Lower lobe of right lung (tissue), 2 donors: ENCODE results near the gene ACCSL. TPM values are rescaled to one million over a fixed set of nuclear protein-coding genes. Genes with fewer than 3 reads are reported as not detected.

ENCODE experiments used
- ATAC-seq, 2 donors: fragments of 200-7000 bp; cut with Tn5 transposase; one replicate each; pipeline ENCODE4 v1.9.1; 2020 to 2022; ENCODE audit warnings: mild to moderate bottlenecking in 2 of 2, moderate library complexity in 2 of 2
- DNase-seq: peaks from one replicate; pipeline ENCODE4 v3.0.0-alpha.2; 2020
- H3K27ac ChIP-seq: fragments of 200-600 bp; one replicate; pipeline ENCODE4 v1.8.0; 2022
- H3K27me3 ChIP-seq: fragments of 200-600 bp; one replicate; pipeline ENCODE4 v1.8.0; 2022; ENCODE audit warnings: low read depth
- H3K36me3 ChIP-seq: fragments of 200-600 bp; one replicate; pipeline ENCODE4 v1.8.0; 2022; ENCODE audit warnings: mild to moderate bottlenecking
- H3K4me1 ChIP-seq: fragments of 200-600 bp; one replicate; pipeline ENCODE4 v1.8.0; 2022
- H3K4me3 ChIP-seq: fragments of 200-600 bp; one replicate; pipeline ENCODE4 v1.8.0; 2022; ENCODE audit warnings: mild to moderate bottlenecking
- H3K9me3 ChIP-seq: fragments of 200-600 bp; one replicate; pipeline ENCODE4 v1.8.0; 2022
- CTCF ChIP-seq: fragments of 200-600 bp; IDR thresholded peaks from one replicate; pipeline ENCODE4 v1.8.0; 2022; ENCODE audit warnings: antibody characterized with exemption, mild to moderate bottlenecking
- intact Hi-C: fragments of 100-400 bp; cut with DNase I; formaldehyde crosslinking; loops from one replicate; pipeline ENCODE4 v1.11.0; 2022
- long read RNA-seq: library from polyadenylated mRNA; unstranded; transcript quantifications from one replicate; pipeline ENCODE4 v2.0.0, GENCODE V29; 2021
- total RNA-seq: library from RNA; stranded (reverse); fragmentation: NEBNext Ultra II Directional; extraction: Animal tissue kit (Norgen Biotek cat#: 25700); gene quantifications from one replicate; pipeline ENCODE4 v1.2.1, GENCODE V29; 2021
- donor health status: DM: no; HTN: yes; CAD: no; lungs with severe emphysema.

ACCSL gene
- total RNA-seq, result not detected
- long read RNA-seq, result 0 reads

- no peaks in the 10 kb centered on the region for H3K9me3 ChIP-seq
- no peaks in the 10 kb centered on the region for H3K4me1 ChIP-seq
- H3K27me3 ChIP-seq, result no peaks in the 10 kb centered on the region
- no peaks in the 10 kb centered on the region for H3K36me3 ChIP-seq
- intact Hi-C loops, result no loop called here
- H3K27ac ChIP-seq, result no peak within 1 kb of the TSS
- no peak for ATAC-seq
- H3K4me3 ChIP-seq, result no peak within 1 kb of the TSS
- DNase-seq, result no peak
- no peak for TF ChIP-seq CTCF
These were observed at the start of gene ACCSL for GRCh38 chr11:44047931-44048431. Gene ACCSL, plus strand, starts transcription at chr11:44047981. Its CDS starts 56 bp downstream, at chr11:44048037.

- Histone ChIP-seq H3K4me3 (no peak overlapping the region), H3K36me3 (no peaks in the 10 kb centered on the region), H3K9me3 (no peaks in the 10 kb centered on the region), H3K4me1 (peaks cover 7% of the 10 kb centered on the region), H3K27me3 (no peaks in the 10 kb centered on the region), H3K27ac (no peak overlapping the region)
- ATAC-seq, result no peak
- no peak for TF ChIP-seq CTCF
- intact Hi-C loops, result no loop called here
- no peak for DNase-seq
These were observed 49.5 kb upstream of the ACCSL start for GRCh38 chr11:43998308-43998707.

- H3K4me1 ChIP-seq, result no peaks in the 10 kb centered on the region
- H3K27ac ChIP-seq, result no peak overlapping the region
- H3K27me3 ChIP-seq, result no peaks in the 10 kb centered on the region
- DNase-seq, result no peak
- no peaks in the 10 kb centered on the region for H3K9me3 ChIP-seq
- intact Hi-C loops, result no loop called here
- H3K4me3 ChIP-seq, result no peak overlapping the region
- ATAC-seq, result no peak
- no peak for TF ChIP-seq CTCF
- H3K36me3 ChIP-seq, result no peaks in the 10 kb centered on the region
These were observed 47.0 kb upstream of the ACCSL start for GRCh38 chr11:44000731-44001130.

GRCh38 chr11:44002191-44003093 lies 45.3 kb upstream of the ACCSL start:
- intact Hi-C loops, result no loop called here
- Histone ChIP-seq H3K36me3 (no peaks in the 10 kb centered on the region), H3K4me3 (no peak overlapping the region), H3K4me1 (no peaks in the 10 kb centered on the region), H3K9me3 (no peaks in the 10 kb centered on the region), H3K27ac (no peak overlapping the region), H3K27me3 (no peaks in the 10 kb centered on the region)
- DNase-seq (no peak), ATAC-seq (no peak)
- TF ChIP-seq CTCF, result no peak

- Histone ChIP-seq H3K27ac (no peak overlapping the region), H3K9me3 (no peaks in the 10 kb centered on the region), H3K27me3 (no peaks in the 10 kb centered on the region), H3K36me3 (no peaks in the 10 kb centered on the region), H3K4me1 (no peaks in the 10 kb centered on the region), H3K4me3 (no peak overlapping the region)
- DNase-seq (no peak), ATAC-seq (no peak)
- TF ChIP-seq CTCF, result no peak
- intact Hi-C loops, result no loop called here
These were observed 43.9 kb upstream of the ACCSL start for GRCh38 chr11:44003736-44004451.
